H1 (cell line): ENCODE measurements around the gene GABRR2. TPM values are rescaled to one million over a fixed set of nuclear protein-coding genes. Genes with fewer than 3 reads are reported as not detected.

ENCODE experiments used
- ATF3 ChIP-seq: IDR thresholded peaks from 2 replicates; pipeline ENCODE4 v1.6.1; 2011; ENCODE audit warnings: low read depth, mild to moderate bottlenecking, low read length; ENCODE audit not compliant: insufficient read depth
- BCL11A ChIP-seq, 2 experiments: IDR thresholded peaks; one replicate each; pipeline ENCODE4 v1.6.1; 2011; ENCODE audit warnings: low read depth in 2 of 2, low read length in 2 of 2, mild to moderate bottlenecking in 2 of 2
- BRCA1 ChIP-seq: IDR thresholded peaks from 2 replicates; pipeline ENCODE4 v1.6.1; 2012; ENCODE audit warnings: low read depth, low read length, improper control_type of control experiment
- CHD1 ChIP-seq: IDR thresholded peaks from 2 replicates; pipeline ENCODE4 v1.6.1; 2012; ENCODE audit warnings: low read depth, low read length, improper control_type of control experiment
- CHD7 ChIP-seq: fragments of 300-600 bp; sonication (generic); IDR thresholded peaks from 2 replicates; pipeline ENCODE4 v1.7.1; 2012; ENCODE audit warnings: low read length, moderate library complexity, mild to moderate bottlenecking, inconsistent platforms; ENCODE audit not compliant: insufficient replicate concordance
- JUN ChIP-seq: IDR thresholded peaks from 2 replicates; pipeline ENCODE4 v1.6.1; 2011; ENCODE audit warnings: low read depth, mild to moderate bottlenecking, improper control_type of control experiment, low read length
- SIN3A ChIP-seq, 2 experiments: IDR thresholded peaks in 1 of 2; conservative IDR thresholded peaks in 1 of 2; 2 replicates each; pipeline ENCODE4 v1.6.1; 2011 to 2012; ENCODE audit warnings: low read length in 2 of 2, improper control_type of control experiment in 1 of 2, low read depth in 1 of 2, mild to moderate bottlenecking in 1 of 2
- SP1 ChIP-seq: IDR thresholded peaks from 2 replicates; pipeline ENCODE4 v1.6.1; 2011; ENCODE audit warnings: low read depth, low read length
- SP4 ChIP-seq: IDR thresholded peaks from 2 replicates; pipeline ENCODE4 v1.6.1; 2012; ENCODE audit warnings: low read length, inconsistent platforms
- polyA plus RNA-seq, 7 experiments: library from polyadenylated mRNA; depleted of rRNA in 3 of 7; stranded (reverse) in 5 of 7; unstranded in 2 of 7; fragments of >200 nt in 5 of 7; fragments of 200-250 nt in 2 of 7; gene quantifications; 1 replicate in 5 of 7; 2 replicates in 1 of 7; 4 replicates in 1 of 7; pipeline versions ENCODE4 v1.2.1 to v1.2.3, GENCODE V29; 2011 to 2013; ENCODE audit warnings: missing spikeins in 2 of 7, mixed read lengths in 2 of 7
- total RNA-seq: library from RNA; stranded (reverse); fragmentation: NEBNext Ultra II Directional; extraction: Animal tissue kit (Norgen Biotek cat#: 25700); gene quantifications from 2 replicates; pipeline ENCODE4 v1.2.1, GENCODE V29; 2021

The GABRR2 gene
- total and polyA plus RNA-seq, 2 of the 8 experiments (the other 6 are each of a cell fraction or from before 2014, with no cell fraction given) = not detected

GRCh38 chr6:89346433-89346832 lies 31.3 kb upstream of the GABRR2 start (continued):
- TF ChIP-seq SIN3A (conservative IDR thresholded peaks at IDR 0.05 in 1 of 2, IDR thresholded peaks at IDR 0.05 in 1 of 2; ENCODE audit: low read depth in 1 of 2, low read length in 2 of 2) (no peak), SP1 (no peak), BCL11A (IDR thresholded peaks at IDR 0.05; ENCODE audit: low read depth in 2 of 2, low read length in 2 of 2) (no peak), JUN (no peak), CHD7 (no peak), ATF3 (no peak), CHD1 (no peak), BRCA1 (no peak), SP4 (no peak)
